ENCODE measurements around the gene HLA-DMB.

HLA-DMB gene

DNA sequence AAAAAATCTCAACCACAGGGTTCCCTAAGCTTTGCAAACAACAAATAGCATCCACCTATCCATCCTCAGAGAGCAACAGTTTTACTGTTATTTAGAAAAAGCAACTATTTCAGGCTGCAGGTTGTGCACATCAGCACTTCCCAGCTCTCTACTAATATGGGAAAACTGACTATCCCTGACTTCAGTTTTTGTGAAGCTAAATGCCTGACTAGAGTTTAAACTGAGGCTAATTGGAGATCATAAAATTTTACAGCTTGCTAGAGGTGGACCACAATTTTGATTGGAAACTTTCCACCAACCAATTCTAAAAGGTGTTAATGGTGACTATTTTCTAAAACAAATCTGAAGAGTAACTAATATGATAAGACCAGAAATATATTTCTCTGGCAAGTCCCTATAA lies 36.9 kb downstream of the HLA-DMB start:
- no peak for DNase-seq

GRCh38 chr6:32895006-32895345 lies 45.9 kb downstream of the HLA-DMB start:
- no peak for DNase-seq

DNA sequence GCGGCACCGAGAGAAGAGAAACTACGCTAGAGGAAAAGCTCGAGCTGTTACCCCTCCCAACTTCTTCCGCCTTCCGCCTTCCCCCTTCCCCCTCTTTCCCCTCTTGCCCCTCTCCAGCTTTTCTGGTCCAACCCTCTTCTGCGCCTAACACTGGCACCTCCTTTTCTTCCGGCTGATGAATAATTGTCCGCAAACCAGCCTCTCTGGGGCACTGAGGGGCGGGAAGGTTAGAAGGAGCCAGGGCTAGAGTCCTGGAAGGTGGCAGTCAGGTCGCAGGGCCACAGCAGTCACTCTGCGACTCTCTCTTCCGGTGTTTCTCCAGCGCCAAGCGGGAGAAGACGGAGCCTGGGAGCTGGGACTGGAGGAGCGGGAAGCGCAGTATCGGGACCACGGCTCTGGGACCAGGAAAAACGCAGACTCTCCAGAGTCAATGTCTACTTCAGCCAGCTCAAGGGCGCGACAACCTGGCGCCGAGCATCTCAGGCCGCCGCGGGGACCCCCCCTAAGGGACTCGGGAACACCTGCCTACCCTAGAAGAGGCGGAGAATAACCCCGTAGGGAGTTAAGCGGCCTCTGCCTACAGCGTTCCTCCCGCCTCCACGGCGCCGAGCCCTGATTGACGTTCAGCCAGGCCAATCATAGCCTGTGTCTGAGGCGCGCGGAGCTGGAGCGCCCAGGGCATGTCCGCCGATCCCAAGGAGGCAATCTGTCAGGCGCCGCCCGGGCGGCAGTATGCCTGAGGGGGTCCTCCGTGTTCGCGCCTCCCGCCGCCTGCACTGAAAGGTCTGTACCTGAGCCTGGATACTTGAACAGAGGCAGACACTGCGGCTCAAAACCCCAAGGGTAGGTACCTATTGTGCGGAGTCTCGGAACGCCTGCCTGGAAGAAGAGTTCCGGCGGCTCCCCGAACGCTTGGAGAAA lies 46.5 kb downstream of the HLA-DMB start:
- peak; percentile 85 for DNase-seq

GRCh38 chr6:32890831-32891230 lies 50.0 kb downstream of the HLA-DMB start:
- no peak for DNase-seq

DNA sequence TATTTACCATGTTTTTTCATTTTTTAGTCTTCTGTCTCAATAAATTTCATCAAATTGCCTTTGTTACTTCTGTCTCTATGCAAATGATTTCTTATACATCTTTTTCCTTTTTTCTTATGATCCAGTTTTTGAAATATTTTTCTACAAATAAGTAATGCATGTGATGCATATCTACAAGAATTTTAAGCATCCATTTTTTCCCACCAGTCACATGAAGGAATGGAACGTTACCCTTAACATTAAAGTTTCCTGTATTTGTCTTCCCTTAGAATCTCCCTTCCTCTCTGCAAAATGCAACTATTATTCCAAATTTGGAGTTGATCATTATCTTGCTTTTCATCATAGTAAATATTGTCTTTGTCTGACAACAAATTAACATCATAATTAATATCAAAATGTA lies 51.3 kb downstream of the HLA-DMB start:
- DNase-seq, result no peak

GRCh38 chr6:32888576-32888975 lies 52.3 kb downstream of the HLA-DMB start:
- DNase-seq, result no peak

- DNase-seq, result no peak
Measured at GRCh38 chr6:32887616-32888015, 53.2 kb downstream of the HLA-DMB start.

GRCh38 chr6:32886681-32887383 lies 54.0 kb downstream of the HLA-DMB start:
- no peak for DNase-seq

DNA sequence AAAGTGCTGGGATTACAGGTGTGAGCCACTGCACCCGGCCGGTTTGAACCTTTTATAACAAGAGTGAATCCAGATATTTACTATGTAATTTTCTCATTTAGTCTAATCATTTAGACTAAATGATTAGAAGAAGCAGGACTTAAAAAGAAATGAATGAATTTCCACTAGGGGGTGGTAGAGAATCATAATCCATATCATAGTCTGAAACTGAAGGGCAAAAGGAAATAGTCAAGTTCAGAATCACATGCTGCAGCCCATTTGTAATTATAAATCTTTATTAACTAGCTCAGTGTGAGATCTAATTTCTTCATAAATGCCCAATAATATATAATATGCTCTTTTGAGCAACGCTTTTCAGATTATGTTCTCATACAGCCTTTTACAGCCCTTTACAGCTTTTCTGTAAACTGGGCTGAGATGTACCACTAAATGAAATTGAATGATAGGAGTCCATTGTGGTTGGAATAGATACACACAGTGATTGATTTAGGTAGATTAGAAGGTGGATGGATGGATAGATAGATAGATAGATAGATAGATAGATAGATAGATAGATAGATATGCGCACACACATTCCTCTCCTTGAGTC lies 55.0 kb downstream of the HLA-DMB start:
- peak; percentile 48 for DNase-seq
